K562 (cell line): Measurements from ENCODE around the gene SIGLEC5. TPM values are rescaled to one million over a fixed set of nuclear protein-coding genes. Genes with fewer than 3 reads are reported as not detected.

Experiments used
- ETV1 ChIP-seq: fragments of 450-650 bp; conservative IDR thresholded peaks from 2 replicates; pipeline ENCODE4 v1.6.1; 2016; ENCODE audit warnings: missing genetic modification characterization, control low read depth, low read depth, missing compliant biosample characterization
- JUN ChIP-seq, 2 experiments: sonication (generic) in 1 of 2; formaldehyde crosslinking in 1 of 2; IDR thresholded peaks; 2 replicates each; pipeline versions ENCODE4 v1.6.1 to v1.8.0; 2012 to 2022; ENCODE audit warnings: borderline replicate concordance in 2 of 2, mild to moderate bottlenecking in 2 of 2, improper control_type of control experiment in 1 of 2, low read depth in 1 of 2, low read length in 1 of 2, missing genetic modification reagents in 1 of 2
- MAFF ChIP-seq: IDR thresholded peaks from 2 replicates; pipeline ENCODE4 v1.6.1; 2012; ENCODE audit warnings: low read length, improper control_type of control experiment
- MAFK ChIP-seq: IDR thresholded peaks from 2 replicates; pipeline ENCODE4 v1.6.1; 2011; ENCODE audit warnings: low read length, improper control_type of control experiment
- NR0B1 ChIP-seq: fragments of 450-650 bp; IDR thresholded peaks from one replicate; pipeline ENCODE4 v1.6.1; 2018; ENCODE audit warnings: mild to moderate bottlenecking, moderate library complexity; ENCODE audit not compliant: partially characterized antibody
- NR3C1 ChIP-seq: sonication (generic); formaldehyde crosslinking; IDR thresholded peaks from 2 replicates; pipeline ENCODE4 v1.8.1; 2022; ENCODE audit warnings: missing genetic modification reagents
- PTTG1 ChIP-seq: fragments of 450-650 bp; IDR thresholded peaks from 2 replicates; pipeline ENCODE4 v1.6.1; 2016; ENCODE audit warnings: low read depth, mild to moderate bottlenecking, missing genetic modification characterization, missing compliant biosample characterization
- RFX1 ChIP-seq: fragments of 450-650 bp; IDR thresholded peaks from 2 replicates; pipeline ENCODE4 v1.6.1; 2016; ENCODE audit warnings: mild to moderate bottlenecking, moderate library complexity
- SAFB ChIP-seq: fragments of 200-400 bp; formaldehyde crosslinking; IDR thresholded peaks from 2 replicates; pipeline ENCODE4 v1.6.1; 2017; ENCODE audit warnings: low read depth, low read length, borderline replicate concordance
- TEAD1 ChIP-seq, 2 experiments: fragments of 450-650 bp in 1 of 2; sonication (generic) in 1 of 2; formaldehyde crosslinking; IDR thresholded peaks; 2 replicates each; pipeline versions ENCODE4 v1.4.0 to v1.8.0; 2020 to 2022; ENCODE audit warnings: mild to moderate bottlenecking in 2 of 2, missing genetic modification reagents in 1 of 2
- YY1 ChIP-seq, 3 experiments: IDR thresholded peaks; 2 replicates each; pipeline ENCODE4 v1.6.1; 2011; ENCODE audit warnings: low read length in 2 of 3, mild to moderate bottlenecking in 2 of 3, moderate library complexity in 2 of 3, borderline replicate concordance in 1 of 3, control low read depth in 1 of 3, low read depth in 1 of 3; ENCODE audit not compliant: insufficient read depth in 3 of 3, insufficient replicate concordance in 2 of 3, control insufficient read depth in 1 of 3, insufficient read length in 1 of 3; ENCODE audit errors: extremely low read depth in 1 of 3
- ZC3H4 ChIP-seq: sonication (generic); formaldehyde crosslinking; IDR thresholded peaks from 2 replicates; pipeline ENCODE4 v1.9.0; 2021; ENCODE audit warnings: missing genetic modification reagents, borderline replicate concordance
- ZNF551 ChIP-seq: fragments of 250-450 bp; sonication (Bioruptor Pico); IDR thresholded peaks from 2 replicates; pipeline ENCODE4 v1.5.0; 2021; ENCODE audit warnings: mild to moderate bottlenecking, moderate library complexity
- ZNF644 ChIP-seq: fragments of 200-800 bp; sonication (Bioruptor generic); IDR thresholded peaks from 2 replicates; pipeline ENCODE4 v1.6.1; 2016; ENCODE audit warnings: low read depth, missing genetic modification characterization, missing compliant biosample characterization
- ZNF699 ChIP-seq: fragments of 250-450 bp; sonication (Bioruptor Pico); IDR thresholded peaks from 2 replicates; pipeline ENCODE4 v1.8.0; 2021; ENCODE audit warnings: mild to moderate bottlenecking, moderate library complexity; ENCODE audit not compliant: insufficient replicate concordance
- ZNF830 ChIP-seq: fragments of 250-450 bp; sonication (Bioruptor Pico); IDR thresholded peaks from 2 replicates; pipeline ENCODE4 v1.5.0; 2021; ENCODE audit warnings: mild to moderate bottlenecking
- polyA plus RNA-seq, 8 experiments: library from polyadenylated mRNA; depleted of rRNA in 4 of 8; stranded (reverse) in 5 of 8; unstranded in 3 of 8; fragments of >200 nt; fragmentation: Nextera tagmentation in 2 of 8; fragmentation: Illumina TruSeq in 1 of 8; extraction: Ambion mirVana in 2 of 8; extraction: Trizol in 1 of 8; gene quantifications; 2 replicates each; pipeline versions ENCODE4 v1.2.1 to v1.2.3, GENCODE V29; 2011 to 2014; ENCODE audit warnings: inconsistent platforms in 1 of 8, missing spikeins in 1 of 8
- total RNA-seq, 7 experiments: library from RNA; depleted of rRNA in 6 of 7; stranded (reverse); fragments of >200 nt in 6 of 7; fragmentation: Illumina TruSeq in 2 of 7; extraction: Trizol in 2 of 7; gene quantifications; 2 replicates each; pipeline versions ENCODE4 v1.2.1 to v1.2.3, GENCODE V29; 2011 to 2021; ENCODE audit warnings: low replicate concordance in 1 of 7
- TF ChIP-seq, protein P1 (sequence below): fragments of 450-650 bp; formaldehyde crosslinking; conservative IDR thresholded peaks from 2 replicates; pipeline ENCODE4 v1.4.0; 2022; ENCODE audit warnings: mild to moderate bottlenecking, missing genetic modification characterization
- TF ChIP-seq, protein P2 (sequence below): fragments of 250-450 bp; sonication (Bioruptor Pico); IDR thresholded peaks from 2 replicates; pipeline ENCODE4 v1.8.0; 2022; ENCODE audit warnings: inconsistent platforms
- TF ChIP-seq, protein P3 (sequence below): fragments of 150-350 bp; conservative IDR thresholded peaks from 2 replicates; pipeline ENCODE4 v1.6.1; 2014; ENCODE audit warnings: low read length

The SIGLEC5 gene
- total and polyA plus RNA-seq, 9 of the 15 experiments (the other 6 are each of a cell fraction or from before 2014, with no cell fraction given): 0.14 TPM; not detected in 8

DNA sequence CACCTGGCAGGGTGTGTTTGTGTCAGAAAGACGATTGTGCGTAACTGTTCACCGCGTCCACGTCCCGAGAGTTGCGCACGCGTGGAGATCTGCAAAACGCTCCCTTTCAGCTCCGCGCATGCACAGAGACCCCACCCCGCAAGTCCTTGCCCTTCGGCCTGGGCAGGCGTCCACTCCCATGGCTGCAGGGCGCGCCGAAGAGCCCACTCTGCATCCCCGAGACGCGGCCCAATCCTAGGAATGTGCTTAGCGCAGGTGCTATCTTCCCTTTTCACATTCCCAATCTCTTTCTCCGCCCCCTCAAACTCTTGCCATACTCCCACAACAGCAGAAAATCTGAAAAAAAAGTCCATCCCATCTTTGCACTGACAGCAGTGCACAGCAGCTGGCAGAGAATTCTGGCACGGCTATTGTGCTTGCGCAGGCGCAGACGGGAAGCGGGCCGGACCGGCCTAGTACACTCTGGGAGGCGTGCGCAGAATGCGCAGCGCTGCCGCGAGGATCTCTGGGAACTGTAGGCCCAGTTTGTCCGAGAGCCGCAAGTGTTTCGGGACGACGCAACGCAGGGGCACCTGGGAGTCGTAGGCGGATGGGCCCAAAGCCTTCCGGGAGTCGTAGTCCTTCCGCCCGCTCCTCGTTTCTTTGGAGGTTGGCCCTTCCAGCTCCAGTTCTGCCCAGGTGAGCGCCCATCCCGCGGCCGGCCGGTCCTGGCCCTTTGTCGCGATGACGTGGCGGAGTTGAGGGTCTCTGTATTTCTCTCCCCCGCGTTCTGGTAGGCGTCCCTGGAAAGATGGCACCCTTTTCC, 36.0 kb downstream of the SIGLEC5 start (continued):
- TF ChIP-seq RFX1 (no peak), NR0B1 (no peak), PTTG1 (tag) (no peak), ZC3H4 (CRISPR knock-in tag) (no peak), ZNF551 (CRISPR knock-in tag) (no peak), ZNF699 (no peak), MAFF (no peak), MAFK (no peak), ZNF830 (no peak), ETV1 (tag) (no peak), YY1 (IDR thresholded peaks at IDR 0.05; ENCODE audit: borderline replicate concordance in 1 of 3, control insufficient read depth in 1 of 3, extremely low read depth in 1 of 3, insufficient read depth in 3 of 3, insufficient read length in 1 of 3, insufficient replicate concordance in 2 of 3, low read depth in 1 of 3, low read length in 2 of 3) (peak in 2 of 3 experiments; percentile 52 to 56), NR3C1 (CRISPR knock-in tag) (no peak), JUN (IDR thresholded peaks at IDR 0.05; ENCODE audit: borderline replicate concordance, low read depth, low read length) (no peak), JUN (CRISPR knock-in tag; IDR thresholded peaks at IDR 0.05; ENCODE audit: borderline replicate concordance) (no peak), SAFB (no peak), ZNF644 (peak; percentile 88), TEAD1 (CRISPR knock-in tag; IDR thresholded peaks at IDR 0.05) (peak in 1 of 2 experiments; percentile 76; a peak in 2 of 4 replicates)
- TF ChIP-seq, protein P1, sequence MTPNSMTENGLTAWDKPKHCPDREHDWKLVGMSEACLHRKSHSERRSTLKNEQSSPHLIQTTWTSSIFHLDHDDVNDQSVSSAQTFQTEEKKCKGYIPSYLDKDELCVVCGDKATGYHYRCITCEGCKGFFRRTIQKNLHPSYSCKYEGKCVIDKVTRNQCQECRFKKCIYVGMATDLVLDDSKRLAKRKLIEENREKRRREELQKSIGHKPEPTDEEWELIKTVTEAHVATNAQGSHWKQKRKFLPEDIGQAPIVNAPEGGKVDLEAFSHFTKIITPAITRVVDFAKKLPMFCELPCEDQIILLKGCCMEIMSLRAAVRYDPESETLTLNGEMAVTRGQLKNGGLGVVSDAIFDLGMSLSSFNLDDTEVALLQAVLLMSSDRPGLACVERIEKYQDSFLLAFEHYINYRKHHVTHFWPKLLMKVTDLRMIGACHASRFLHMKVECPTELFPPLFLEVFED (CRISPR knock-in tag): no peak
- TF ChIP-seq, protein P2, sequence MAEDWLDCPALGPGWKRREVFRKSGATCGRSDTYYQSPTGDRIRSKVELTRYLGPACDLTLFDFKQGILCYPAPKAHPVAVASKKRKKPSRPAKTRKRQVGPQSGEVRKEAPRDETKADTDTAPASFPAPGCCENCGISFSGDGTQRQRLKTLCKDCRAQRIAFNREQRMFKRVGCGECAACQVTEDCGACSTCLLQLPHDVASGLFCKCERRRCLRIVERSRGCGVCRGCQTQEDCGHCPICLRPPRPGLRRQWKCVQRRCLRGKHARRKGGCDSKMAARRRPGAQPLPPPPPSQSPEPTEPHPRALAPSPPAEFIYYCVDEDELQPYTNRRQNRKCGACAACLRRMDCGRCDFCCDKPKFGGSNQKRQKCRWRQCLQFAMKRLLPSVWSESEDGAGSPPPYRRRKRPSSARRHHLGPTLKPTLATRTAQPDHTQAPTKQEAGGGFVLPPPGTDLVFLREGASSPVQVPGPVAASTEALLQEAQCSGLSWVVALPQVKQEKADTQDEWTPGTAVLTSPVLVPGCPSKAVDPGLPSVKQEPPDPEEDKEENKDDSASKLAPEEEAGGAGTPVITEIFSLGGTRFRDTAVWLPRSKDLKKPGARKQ: no peak
- TF ChIP-seq, protein P3, sequence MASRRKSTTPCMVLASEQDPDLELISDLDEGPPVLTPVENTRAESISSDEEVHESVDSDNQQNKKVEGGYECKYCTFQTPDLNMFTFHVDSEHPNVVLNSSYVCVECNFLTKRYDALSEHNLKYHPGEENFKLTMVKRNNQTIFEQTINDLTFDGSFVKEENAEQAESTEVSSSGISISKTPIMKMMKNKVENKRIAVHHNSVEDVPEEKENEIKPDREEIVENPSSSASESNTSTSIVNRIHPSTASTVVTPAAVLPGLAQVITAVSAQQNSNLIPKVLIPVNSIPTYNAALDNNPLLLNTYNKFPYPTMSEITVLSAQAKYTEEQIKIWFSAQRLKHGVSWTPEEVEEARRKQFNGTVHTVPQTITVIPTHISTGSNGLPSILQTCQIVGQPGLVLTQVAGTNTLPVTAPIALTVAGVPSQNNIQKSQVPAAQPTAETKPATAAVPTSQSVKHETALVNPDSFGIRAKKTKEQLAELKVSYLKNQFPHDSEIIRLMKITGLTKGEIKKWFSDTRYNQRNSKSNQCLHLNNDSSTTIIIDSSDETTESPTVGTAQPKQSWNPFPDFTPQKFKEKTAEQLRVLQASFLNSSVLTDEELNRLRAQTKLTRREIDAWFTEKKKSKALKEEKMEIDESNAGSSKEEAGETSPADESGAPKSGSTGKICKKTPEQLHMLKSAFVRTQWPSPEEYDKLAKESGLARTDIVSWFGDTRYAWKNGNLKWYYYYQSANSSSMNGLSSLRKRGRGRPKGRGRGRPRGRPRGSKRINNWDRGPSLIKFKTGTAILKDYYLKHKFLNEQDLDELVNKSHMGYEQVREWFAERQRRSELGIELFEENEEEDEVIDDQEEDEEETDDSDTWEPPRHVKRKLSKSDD: no peak
